Loucy (cell line): ENCODE measurements around the gene RPL36AL.

Experiments
- H2AFZ ChIP-seq: fragments of 200-600 bp; sonication (generic); 2 replicates; pipeline ENCODE4 v1.6.0; 2016; ENCODE audit warnings: antibody characterized with exemption, mild to moderate bottlenecking, low read length, moderate library complexity
- H3F3A ChIP-seq: fragments of 200-600 bp; 2 replicates; pipeline ENCODE4 v1.6.0; 2016; ENCODE audit warnings: antibody characterized with exemption, low read depth, mild to moderate bottlenecking
- H3K27me3 ChIP-seq: fragments of 200-600 bp; sonication (generic); 2 replicates; pipeline ENCODE4 v1.6.1; 2014; ENCODE audit warnings: low read length, mild to moderate bottlenecking; ENCODE audit not compliant: insufficient read depth, poor library complexity, severe bottlenecking
- H3K36me3 ChIP-seq: fragments of 200-600 bp; sonication (generic); 2 replicates; pipeline ENCODE4 v1.6.1; 2016; ENCODE audit warnings: low read length; ENCODE audit not compliant: insufficient read depth
- H3K4me1 ChIP-seq: fragments of 200-600 bp; sonication (generic); 2 replicates; pipeline ENCODE4 v1.5.1; 2014; ENCODE audit warnings: low read length, mild to moderate bottlenecking; ENCODE audit not compliant: insufficient read depth, poor library complexity, severe bottlenecking
- H3K4me2 ChIP-seq: fragments of 200-600 bp; sonication (generic); 2 replicates; pipeline ENCODE4 v1.6.0; 2014; ENCODE audit warnings: antibody characterized with exemption, low read length, low read depth, mild to moderate bottlenecking; ENCODE audit not compliant: poor library complexity, severe bottlenecking
- H3K4me3 ChIP-seq: fragments of 200-600 bp; sonication (generic); 2 replicates; pipeline ENCODE4 v1.5.1; 2014; ENCODE audit warnings: low read length, mild to moderate bottlenecking, mixed read lengths; ENCODE audit not compliant: poor library complexity, severe bottlenecking
- H3K79me2 ChIP-seq: fragments of 200-600 bp; sonication (generic); 2 replicates; pipeline ENCODE4 v1.6.1; 2014; ENCODE audit warnings: low read length; ENCODE audit not compliant: insufficient read depth
- H3K9ac ChIP-seq: fragments of 200-600 bp; sonication (generic); 2 replicates; pipeline ENCODE4 v1.6.0; 2014; ENCODE audit warnings: mild to moderate bottlenecking, low read depth, low read length, moderate library complexity; ENCODE audit not compliant: poor library complexity, severe bottlenecking
- H3K9me2 ChIP-seq: fragments of 200-600 bp; sonication (generic); replicated peaks from 2 replicates; pipeline ENCODE4 v1.6.1; 2016; ENCODE audit warnings: low read depth, low read length, mixed read lengths
- H3K9me3 ChIP-seq: fragments of 200-600 bp; sonication (generic); 2 replicates; pipeline ENCODE4 v1.6.1; 2014; ENCODE audit warnings: mild to moderate bottlenecking, antibody characterized with exemption, low read length, low read depth; ENCODE audit not compliant: insufficient read depth
- H4K20me1 ChIP-seq: fragments of 200-600 bp; sonication (generic); 2 replicates; pipeline ENCODE4 v1.6.0; 2014; ENCODE audit warnings: antibody characterized with exemption, low read length, mild to moderate bottlenecking; ENCODE audit not compliant: insufficient read depth, poor library complexity, severe bottlenecking
- EZH2phosphoT487 ChIP-seq: fragments of 200-600 bp; IDR thresholded peaks from 2 replicates; pipeline ENCODE4 v1.6.1; 2018; ENCODE audit warnings: antibody characterized with exemption, mild to moderate bottlenecking, moderate library complexity, borderline replicate concordance
- TF ChIP-seq, protein P1 (sequence below): fragments of 200-600 bp; sonication (generic); conservative IDR thresholded peaks from 2 replicates; pipeline ENCODE4 v1.5.1; 2014; ENCODE audit warnings: mild to moderate bottlenecking, antibody characterized with exemption, low read length

Gene RPL36AL

DNA sequence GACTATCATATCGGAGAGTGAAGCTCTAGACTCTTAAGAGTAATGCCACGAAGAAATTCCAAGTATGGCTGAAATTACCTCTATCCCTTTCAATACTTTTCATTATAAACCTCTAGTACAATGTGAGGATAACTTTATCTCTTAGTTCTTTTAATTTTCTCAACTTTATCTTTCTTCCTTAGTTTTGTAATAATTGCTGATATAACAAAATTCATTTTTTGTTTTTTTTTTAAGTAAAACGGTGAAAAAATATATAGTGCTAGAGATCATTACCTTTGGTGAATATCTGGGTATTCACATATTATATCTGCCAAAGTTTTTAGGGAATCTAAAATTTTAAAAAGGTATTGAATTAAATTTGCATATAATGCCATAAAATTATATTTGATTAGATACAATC, 34.1 kb upstream of the RPL36AL start:
- H3K9me2 ChIP-seq: no peaks in the 10 kb centered on the region
- H3K79me2 ChIP-seq: no peaks in the 10 kb centered on the region
- H2AFZ ChIP-seq: no peak overlapping the region
- no peak overlapping the region for H3K4me2 ChIP-seq
- no peaks in the 10 kb centered on the region for H3F3A ChIP-seq
- no peaks in the 10 kb centered on the region for H3K9me3 ChIP-seq
- H3K4me3 ChIP-seq: no peak overlapping the region
- H3K27me3 ChIP-seq: no peaks in the 10 kb centered on the region
- H3K36me3 ChIP-seq: peaks cover 26% of the 10 kb centered on the region; the same call in 1 of the 2 replicates
- TF ChIP-seq EZH2phosphoT487: no peak
- no peaks in the 10 kb centered on the region for H3K4me1 ChIP-seq
- no peaks in the 10 kb centered on the region for H4K20me1 ChIP-seq
- H3K9ac ChIP-seq: no peak overlapping the region

GRCh38 chr14:49653508-49653907, 33.1 kb upstream of the RPL36AL start:
- no peaks in the 10 kb centered on the region for H3K79me2 ChIP-seq
- peaks cover 30% of the 10 kb centered on the region; the same call in 1 of the 2 replicates for H3K36me3 ChIP-seq
- H3K4me3 ChIP-seq: no peak overlapping the region
- H2AFZ ChIP-seq: no peak overlapping the region
- TF ChIP-seq EZH2phosphoT487: no peak
- TF ChIP-seq, protein P1, sequence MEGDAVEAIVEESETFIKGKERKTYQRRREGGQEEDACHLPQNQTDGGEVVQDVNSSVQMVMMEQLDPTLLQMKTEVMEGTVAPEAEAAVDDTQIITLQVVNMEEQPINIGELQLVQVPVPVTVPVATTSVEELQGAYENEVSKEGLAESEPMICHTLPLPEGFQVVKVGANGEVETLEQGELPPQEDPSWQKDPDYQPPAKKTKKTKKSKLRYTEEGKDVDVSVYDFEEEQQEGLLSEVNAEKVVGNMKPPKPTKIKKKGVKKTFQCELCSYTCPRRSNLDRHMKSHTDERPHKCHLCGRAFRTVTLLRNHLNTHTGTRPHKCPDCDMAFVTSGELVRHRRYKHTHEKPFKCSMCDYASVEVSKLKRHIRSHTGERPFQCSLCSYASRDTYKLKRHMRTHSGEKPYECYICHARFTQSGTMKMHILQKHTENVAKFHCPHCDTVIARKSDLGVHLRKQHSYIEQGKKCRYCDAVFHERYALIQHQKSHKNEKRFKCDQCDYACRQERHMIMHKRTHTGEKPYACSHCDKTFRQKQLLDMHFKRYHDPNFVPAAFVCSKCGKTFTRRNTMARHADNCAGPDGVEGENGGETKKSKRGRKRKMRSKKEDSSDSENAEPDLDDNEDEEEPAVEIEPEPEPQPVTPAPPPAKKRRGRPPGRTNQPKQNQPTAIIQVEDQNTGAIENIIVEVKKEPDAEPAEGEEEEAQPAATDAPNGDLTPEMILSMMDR: no peak
- H4K20me1 ChIP-seq: no peaks in the 10 kb centered on the region
- no peaks in the 10 kb centered on the region for H3K9me2 ChIP-seq
- no peaks in the 10 kb centered on the region for H3K27me3 ChIP-seq
- no peaks in the 10 kb centered on the region for H3K4me1 ChIP-seq
- no peaks in the 10 kb centered on the region for H3K9me3 ChIP-seq
- no peak overlapping the region for H3K9ac ChIP-seq
- H3F3A ChIP-seq: no peaks in the 10 kb centered on the region
- no peak overlapping the region for H3K4me2 ChIP-seq

- peaks cover 6% of the 10 kb centered on the region; the same call in 1 of the 2 replicates for H3K79me2 ChIP-seq
- H2AFZ ChIP-seq: no peak overlapping the region
- H3K27me3 ChIP-seq: no peaks in the 10 kb centered on the region
- H3K9me2 ChIP-seq: no peaks in the 10 kb centered on the region
- H3K9me3 ChIP-seq: no peaks in the 10 kb centered on the region
- no peak for TF ChIP-seq EZH2phosphoT487
- TF ChIP-seq, protein P1: no peak
- no peak overlapping the region for H3K4me2 ChIP-seq
- H3F3A ChIP-seq: no peaks in the 10 kb centered on the region; the same call in 1 of the 2 replicates
- peaks cover 12% of the 10 kb centered on the region; the same call in 1 of the 2 replicates for H3K36me3 ChIP-seq
- peaks cover 10% of the 10 kb centered on the region for H3K4me1 ChIP-seq
- no peak overlapping the region for H3K4me3 ChIP-seq
- no peak overlapping the region for H3K9ac ChIP-seq
- H4K20me1 ChIP-seq: peaks cover under 1% of the 10 kb centered on the region
Measured at GRCh38 chr14:49642163-49642562, 21.7 kb upstream of the RPL36AL start.

DNA sequence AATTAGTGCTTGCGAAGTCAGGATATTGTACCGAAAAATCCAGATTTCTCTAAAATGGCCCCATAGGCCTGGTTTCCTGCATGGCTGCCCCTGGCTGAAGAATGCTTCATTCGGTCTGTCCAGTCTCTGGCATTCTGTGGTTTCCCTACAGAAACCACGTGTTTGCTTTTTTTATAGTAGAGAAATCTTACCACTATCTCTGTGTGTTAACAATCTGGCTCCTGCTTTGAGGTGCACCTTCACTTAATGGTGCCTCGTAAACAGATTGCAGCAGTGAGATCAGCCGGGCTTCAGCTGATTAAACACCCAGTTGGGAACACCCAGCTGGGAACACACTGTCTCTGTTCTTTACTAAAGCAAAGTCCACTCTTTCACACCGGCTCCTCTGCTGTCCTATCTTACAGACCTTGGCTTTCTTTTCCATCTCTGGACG, 21.3 kb upstream of the RPL36AL start:
- peaks cover 7% of the 10 kb centered on the region; the same call in 1 of the 2 replicates for H3K36me3 ChIP-seq
- no peaks in the 10 kb centered on the region for H3K9me3 ChIP-seq
- no peaks in the 10 kb centered on the region for H3K9me2 ChIP-seq
- H3K4me3 ChIP-seq: no peak overlapping the region
- no peak overlapping the region for H3K9ac ChIP-seq
- H4K20me1 ChIP-seq: peaks cover 5% of the 10 kb centered on the region
- H3K4me2 ChIP-seq: no peak overlapping the region
- H3F3A ChIP-seq: no peaks in the 10 kb centered on the region; the same call in 1 of the 2 replicates
- H3K27me3 ChIP-seq: no peaks in the 10 kb centered on the region
- TF ChIP-seq, protein P1: no peak
- TF ChIP-seq EZH2phosphoT487: no peak
- no peak overlapping the region for H2AFZ ChIP-seq
- H3K79me2 ChIP-seq: peaks cover 11% of the 10 kb centered on the region
- peaks cover 14% of the 10 kb centered on the region for H3K4me1 ChIP-seq
